ENCODE results near the gene PTPN6.

PTPN6 gene

GRCh38 chr12:6970096-6970527, 19.0 kb downstream of the PTPN6 start:
- DNase-seq (ENCODE audit: low read depth in 2 of 2): no peak

DNA sequence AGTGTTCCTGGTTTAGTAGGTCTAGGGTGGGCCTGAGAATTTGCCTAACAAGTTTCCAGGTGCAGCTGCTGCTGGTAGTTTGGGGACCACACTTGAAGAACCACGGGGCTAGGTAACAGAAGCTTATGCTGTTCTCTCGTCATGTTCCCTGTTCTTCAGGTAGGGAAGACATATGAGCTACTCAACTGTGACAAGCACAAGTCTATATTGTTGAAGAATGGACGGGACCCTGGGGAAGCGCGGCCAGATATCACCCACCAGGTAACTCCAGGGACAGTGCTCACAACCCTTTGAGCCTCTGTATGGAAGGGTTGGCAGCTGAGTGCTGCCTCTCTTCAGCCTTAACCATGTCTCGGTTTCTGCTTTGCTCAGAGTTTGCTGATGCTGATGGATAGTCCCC, 23.0 kb downstream of the PTPN6 start:
- DNase-seq (ENCODE audit: low read depth in 2 of 2): no peak

- DNase-seq (ENCODE audit: low read depth in 2 of 2): no peak
Measured at GRCh38 chr12:6975297-6976032, 24.3 kb downstream of the PTPN6 start.

DNA sequence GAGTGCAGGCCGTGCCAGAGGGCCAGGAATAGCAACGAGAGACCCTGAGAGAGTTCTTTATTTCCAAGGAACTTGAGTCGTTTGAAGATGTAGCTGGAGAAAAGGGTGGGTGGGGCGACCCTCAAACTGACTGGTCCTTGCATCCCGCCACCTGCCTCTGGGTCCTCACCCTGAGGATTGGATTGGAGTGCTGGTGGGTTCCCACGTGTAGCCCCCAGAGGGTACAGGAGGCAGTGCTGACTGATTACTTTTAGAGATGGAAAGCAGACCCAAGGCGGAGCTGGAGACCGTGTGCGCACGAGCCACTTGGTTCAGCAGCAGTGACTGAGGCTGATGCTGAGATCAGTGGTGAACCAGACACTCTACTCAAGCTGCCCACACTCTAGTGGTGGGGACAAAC, 26.5 kb downstream of the PTPN6 start:
- no peak for DNase-seq (ENCODE audit: low read depth in 2 of 2)

DNA sequence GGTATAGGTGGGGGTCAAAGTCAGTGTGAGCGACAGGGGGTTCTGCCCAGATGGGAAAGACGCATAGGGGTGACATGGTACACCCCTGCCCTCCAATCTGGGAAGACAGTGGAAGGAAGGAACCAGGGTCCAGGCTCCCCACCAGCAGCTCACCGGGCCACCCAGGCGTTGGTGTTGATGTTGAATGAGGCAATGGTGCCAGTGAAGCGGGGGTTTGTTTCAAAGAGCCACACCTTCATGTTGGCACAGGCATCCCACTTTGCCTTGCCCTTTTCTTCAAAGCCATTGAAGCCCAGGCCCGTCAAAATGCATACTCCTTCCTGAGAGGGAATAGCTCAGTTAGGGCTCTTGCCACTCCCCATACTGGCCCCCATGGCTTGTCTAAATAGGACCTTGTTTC, 27.0 kb downstream of the PTPN6 start:
- DNase-seq (ENCODE audit: low read depth in 2 of 2): no peak

DNA sequence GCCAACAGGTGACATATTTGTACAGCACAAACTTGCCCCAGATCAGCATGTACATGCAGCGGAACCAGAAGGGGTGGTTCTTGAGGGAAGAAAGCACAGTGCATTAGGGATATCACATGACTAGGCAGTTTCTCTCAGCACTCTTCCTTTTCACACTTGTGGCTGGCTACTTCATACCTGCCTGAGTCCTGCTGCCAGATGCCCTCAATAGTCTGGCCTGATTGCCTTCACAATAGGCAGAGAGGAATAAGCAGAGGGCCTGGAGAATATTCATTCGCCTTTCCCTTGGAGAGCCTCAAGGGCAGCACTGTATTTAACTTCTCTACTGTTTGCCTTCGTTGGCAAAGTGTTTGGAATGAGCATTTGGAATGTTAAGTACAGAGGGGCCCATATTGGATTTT, 27.5 kb downstream of the PTPN6 start:
- DNase-seq (ENCODE audit: low read depth in 2 of 2): no peak

- no peak for DNase-seq (ENCODE audit: low read depth in 2 of 2)
Measured at GRCh38 chr12:6979021-6979420, 27.9 kb downstream of the PTPN6 start.

- DNase-seq (ENCODE audit: low read depth in 2 of 2): no peak
Measured at GRCh38 chr12:6979453-6979852, 28.3 kb downstream of the PTPN6 start.

GRCh38 chr12:6980075-6980474, 28.9 kb downstream of the PTPN6 start:
- no peak for DNase-seq (ENCODE audit: low read depth in 2 of 2)

DNA sequence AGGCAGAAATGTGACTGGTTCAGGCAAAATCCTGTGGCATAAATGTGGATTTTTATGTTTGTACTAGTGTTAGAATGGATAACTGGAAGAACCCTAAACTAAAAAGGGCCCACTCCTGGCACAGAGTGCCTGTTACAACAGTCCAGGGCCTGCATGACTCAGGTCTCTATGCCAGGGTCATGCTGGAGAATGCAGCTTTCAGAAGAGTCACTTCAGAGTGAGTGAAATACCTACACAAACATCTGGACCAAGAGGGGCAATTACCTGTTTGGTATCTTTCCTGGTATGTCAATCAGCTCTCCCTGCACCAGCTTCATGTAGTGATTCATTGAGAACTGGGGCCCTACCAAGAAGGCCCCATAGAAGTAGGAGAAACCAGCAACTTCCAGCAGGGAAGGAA, 29.6 kb downstream of the PTPN6 start:
- no peak for DNase-seq (ENCODE audit: low read depth in 2 of 2)

GRCh38 chr12:6981152-6982052, 30.2 kb downstream of the PTPN6 start:
- DNase-seq (ENCODE audit: low read depth in 2 of 2): no peak

DNA sequence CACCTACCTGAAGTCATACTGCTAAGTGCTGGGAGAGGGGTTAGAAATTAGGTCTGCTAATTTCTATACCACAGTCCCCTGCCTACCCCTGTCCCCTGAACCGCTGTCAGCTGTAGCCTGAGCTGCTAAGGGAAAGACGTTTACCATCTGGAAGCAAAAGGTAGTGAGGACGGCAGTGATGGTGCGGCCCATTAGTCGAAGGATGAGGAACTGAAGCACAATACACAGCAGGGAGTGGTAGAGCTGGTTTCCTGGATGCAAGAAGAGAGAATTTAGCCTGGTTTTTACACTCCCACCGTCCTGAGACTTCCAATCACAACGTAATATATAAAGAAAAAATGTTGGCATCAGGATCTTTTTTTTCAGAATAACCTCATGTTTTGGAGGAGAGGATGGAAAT, 31.4 kb downstream of the PTPN6 start:
- DNase-seq (ENCODE audit: low read depth in 2 of 2): no peak

GRCh38 chr12:6987956-6988553, 36.9 kb downstream of the PTPN6 start:
- DNase-seq (ENCODE audit: low read depth in 2 of 2): no peak

GRCh38 chr12:6996040-6996441, 44.9 kb downstream of the PTPN6 start:
- DNase-seq (ENCODE audit: low read depth in 2 of 2): no peak

DNA sequence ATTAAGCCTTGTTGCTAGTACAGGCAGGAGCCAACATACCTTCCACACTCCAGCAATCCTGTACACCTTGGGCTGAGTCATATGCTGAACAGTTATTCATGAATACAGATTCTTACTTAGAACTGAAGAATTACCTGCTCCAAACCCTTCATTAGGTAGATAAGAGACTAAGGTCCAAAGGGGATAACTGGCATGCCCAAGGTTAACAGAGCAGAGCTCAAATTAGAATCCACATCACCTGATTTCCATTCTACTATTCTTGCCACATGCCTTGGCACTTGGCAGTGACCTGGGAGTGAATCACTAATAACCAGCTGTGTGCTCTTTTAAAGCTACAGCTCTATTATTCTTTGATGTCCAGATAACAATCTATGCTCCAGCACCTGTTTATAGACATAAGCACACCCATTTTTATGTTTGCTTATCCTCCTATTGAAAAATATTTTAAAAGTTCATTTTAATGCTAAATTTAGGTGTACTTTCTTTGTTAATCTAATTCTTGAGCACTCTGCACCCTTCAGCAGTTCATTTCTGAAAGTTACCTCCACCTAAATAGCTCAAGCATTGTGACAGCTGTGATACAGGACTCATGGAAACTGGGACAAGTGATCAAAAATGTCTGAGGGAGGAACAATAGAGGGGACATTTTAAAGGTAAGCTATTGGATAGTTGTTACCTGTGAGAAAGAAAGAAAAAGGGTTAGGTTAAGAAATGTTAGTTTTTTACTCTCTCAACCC, 47.7 kb downstream of the PTPN6 start:
- DNase-seq (ENCODE audit: low read depth in 2 of 2): no peak

- no peak for DNase-seq (ENCODE audit: low read depth in 2 of 2)
Measured at GRCh38 chr12:7001921-7002591, 50.9 kb downstream of the PTPN6 start.

DNA sequence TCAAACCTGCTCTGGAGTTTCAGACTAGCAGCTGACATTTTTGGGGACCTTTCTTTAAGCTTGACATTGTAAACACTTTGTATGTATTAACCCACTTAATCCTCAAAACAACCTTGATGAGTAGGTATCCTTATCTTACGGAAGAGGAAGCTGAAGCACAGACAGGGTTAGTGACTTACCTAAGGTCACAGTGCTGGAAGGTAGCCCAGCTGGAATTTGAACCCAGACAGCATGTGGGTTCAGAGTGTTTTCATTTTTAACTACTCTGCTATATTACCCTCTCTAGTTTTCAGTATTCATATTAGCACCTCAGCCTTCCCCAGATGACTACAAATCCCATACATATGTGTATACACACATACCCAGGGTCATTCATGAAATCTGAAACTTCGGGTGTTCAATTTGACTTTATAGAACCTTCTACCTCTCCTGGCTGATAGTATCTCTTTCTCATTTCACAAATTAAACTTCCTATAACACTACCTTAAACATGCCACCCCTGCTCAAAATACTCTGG, 53.2 kb downstream of the PTPN6 start:
- no peak for DNase-seq (ENCODE audit: low read depth in 2 of 2)

DNA sequence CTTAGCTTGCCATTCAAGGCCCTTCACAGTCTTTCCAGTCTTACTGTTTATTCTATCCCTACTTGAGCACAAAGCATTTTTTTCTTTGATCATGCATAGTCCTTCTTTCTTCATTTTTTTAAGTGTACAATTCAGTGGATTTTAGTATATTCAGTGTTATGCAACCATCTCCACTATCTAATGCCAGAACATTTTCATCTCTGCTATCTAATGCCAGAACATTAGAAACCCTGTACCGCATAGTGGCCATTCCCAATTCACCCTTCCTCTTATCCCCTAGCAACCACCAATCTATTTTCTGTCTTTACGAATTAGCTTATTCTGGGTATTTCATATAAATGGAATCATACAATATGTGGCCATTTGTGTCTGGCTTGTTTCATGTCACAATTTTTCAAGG, 53.7 kb downstream of the PTPN6 start:
- DNase-seq (ENCODE audit: low read depth in 2 of 2): no peak

- no peak for DNase-seq (ENCODE audit: low read depth in 2 of 2)
Measured at GRCh38 chr12:7005311-7005710, 54.2 kb downstream of the PTPN6 start.

- DNase-seq (ENCODE audit: low read depth in 2 of 2): no peak
Measured at GRCh38 chr12:7006639-7007038, 55.5 kb downstream of the PTPN6 start.

- no peak for DNase-seq (ENCODE audit: low read depth in 2 of 2)
Measured at GRCh38 chr12:7008864-7009263, 57.7 kb downstream of the PTPN6 start.
